ENCODE measurements around the gene SNX33.

GRCh38 chr15:75606026-75606425 is 41.7 kb upstream of the SNX33 start:
- no peak for TF ChIP-seq CTCF (IDR thresholded peaks at IDR 0.05; ENCODE audit: insufficient read depth, low read depth, low read length)
- TF ChIP-seq EZH2 (IDR thresholded peaks at IDR 0.05; ENCODE audit: insufficient read depth, low read length) = no peak

Data from astrocyte (in vitro differentiated cells and primary cell).